ENCODE measurements around the gene PVALEF. TPM values are rescaled to one million over a fixed set of nuclear protein-coding genes. Genes with fewer than 3 reads are reported as not detected.

Gene PVALEF
- total RNA-seq, 2 donors from 2014 or later, result not detected

DNA sequence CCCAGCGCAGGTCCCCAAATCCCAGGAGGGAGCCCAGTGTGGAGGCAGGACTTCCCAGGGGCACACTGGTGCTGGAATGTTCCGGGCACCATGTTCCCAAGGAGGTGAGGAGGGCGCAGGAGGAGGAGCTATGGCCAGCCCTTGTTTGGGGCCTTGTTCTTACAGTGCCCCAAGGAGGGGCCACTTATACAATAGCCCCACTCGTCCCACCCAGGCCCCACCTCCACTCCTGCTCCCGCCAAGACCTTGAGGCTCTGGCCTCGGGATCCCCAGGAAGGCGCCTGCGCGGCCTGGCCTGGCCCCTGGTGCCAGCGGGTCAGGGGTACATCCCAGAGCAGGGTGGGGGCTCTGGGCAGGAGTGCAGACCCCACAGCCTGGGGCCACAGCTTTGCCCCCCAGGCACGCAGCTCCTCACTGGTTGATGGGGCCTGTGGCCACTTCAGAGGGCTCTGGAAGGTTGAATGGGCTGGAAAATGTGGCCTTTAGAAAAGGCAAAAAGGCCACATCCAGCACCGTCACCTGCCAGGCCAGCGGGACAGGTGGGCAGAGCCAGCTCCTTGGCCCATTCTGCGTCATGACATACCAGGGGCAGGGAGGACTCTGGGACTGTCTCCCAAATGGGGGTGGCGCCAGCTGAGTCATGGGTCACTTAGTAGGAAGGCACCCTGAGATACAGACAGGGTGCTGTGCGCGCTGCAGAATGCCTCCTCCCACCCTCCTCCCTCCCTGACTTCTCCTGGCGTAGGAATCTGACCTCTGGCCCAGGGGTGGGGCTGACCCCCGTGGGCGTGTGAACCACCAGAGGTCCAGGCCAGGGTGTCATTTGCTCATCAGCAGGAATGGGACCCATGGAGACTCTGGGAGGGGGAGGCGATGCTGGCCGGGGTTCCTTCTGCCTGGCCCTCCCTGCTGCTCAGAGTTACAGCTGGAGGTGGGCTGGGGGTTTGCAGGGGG lies 32.3 kb upstream of the PVALEF start:
- H3K27me3 ChIP-seq (replicated peaks; ENCODE audit: insufficient read depth), result no peaks in the 10 kb centered on the region
- no peaks in the 10 kb centered on the region for H3K9me3 ChIP-seq
- no peak overlapping the region for H3K4me3 ChIP-seq
- no peaks in the 10 kb centered on the region for H3K4me1 ChIP-seq (replicated peaks)
- intact Hi-C loops (cut with DNase I), result no loop called here
- no peak for TF ChIP-seq POLR2AphosphoS5 (IDR thresholded peaks at IDR 0.05)
- no peak for TF ChIP-seq POLR2A (IDR thresholded peaks at IDR 0.05)
- TF ChIP-seq, protein P1, sequence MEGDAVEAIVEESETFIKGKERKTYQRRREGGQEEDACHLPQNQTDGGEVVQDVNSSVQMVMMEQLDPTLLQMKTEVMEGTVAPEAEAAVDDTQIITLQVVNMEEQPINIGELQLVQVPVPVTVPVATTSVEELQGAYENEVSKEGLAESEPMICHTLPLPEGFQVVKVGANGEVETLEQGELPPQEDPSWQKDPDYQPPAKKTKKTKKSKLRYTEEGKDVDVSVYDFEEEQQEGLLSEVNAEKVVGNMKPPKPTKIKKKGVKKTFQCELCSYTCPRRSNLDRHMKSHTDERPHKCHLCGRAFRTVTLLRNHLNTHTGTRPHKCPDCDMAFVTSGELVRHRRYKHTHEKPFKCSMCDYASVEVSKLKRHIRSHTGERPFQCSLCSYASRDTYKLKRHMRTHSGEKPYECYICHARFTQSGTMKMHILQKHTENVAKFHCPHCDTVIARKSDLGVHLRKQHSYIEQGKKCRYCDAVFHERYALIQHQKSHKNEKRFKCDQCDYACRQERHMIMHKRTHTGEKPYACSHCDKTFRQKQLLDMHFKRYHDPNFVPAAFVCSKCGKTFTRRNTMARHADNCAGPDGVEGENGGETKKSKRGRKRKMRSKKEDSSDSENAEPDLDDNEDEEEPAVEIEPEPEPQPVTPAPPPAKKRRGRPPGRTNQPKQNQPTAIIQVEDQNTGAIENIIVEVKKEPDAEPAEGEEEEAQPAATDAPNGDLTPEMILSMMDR (IDR thresholded peaks at IDR 0.05), result no peak
- no peaks in the 10 kb centered on the region for H3K36me3 ChIP-seq
- H3K27ac ChIP-seq, result no peak overlapping the region
- DNase-seq (ENCODE audit: low spot score), result no peak
- 90% methylated on average over 16 of the region's 22 CpGs for WGBS

DNA sequence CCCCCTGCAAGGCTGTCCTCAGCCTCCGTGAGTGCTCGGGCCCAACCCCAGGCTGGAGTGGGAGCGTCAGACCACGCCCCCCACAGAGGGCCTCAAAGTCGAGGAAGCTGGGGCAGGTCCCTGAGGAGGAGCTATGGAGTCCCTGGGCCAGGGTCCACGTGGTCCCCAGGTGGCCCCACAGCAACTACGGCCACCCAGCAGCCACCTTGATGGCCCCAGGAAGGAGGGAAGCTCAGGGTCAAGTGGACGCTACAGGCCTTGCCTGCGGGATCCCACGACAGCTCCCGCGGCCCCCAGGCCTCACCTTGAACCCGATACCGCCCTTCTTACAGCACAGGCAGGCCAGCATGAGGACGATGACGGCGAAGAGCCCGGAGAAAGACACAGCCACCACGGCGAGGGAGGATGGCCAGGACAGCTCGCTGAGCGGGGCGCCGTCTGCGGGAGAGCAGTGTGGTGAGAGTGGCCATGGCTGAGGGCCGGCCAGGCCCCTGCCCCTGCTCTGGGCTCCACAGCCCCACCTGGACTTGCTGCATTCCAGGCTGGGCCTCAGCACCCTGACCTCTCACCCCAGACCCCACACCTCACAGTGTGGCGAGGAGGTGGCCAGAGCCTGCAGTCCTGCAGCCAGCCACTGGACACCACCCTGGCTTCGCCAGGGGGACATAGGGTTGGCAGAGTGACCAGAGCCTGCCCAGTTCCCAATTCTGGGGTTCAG lies 31.1 kb upstream of the PVALEF start:
- Histone ChIP-seq H3K9me3 (no peaks in the 10 kb centered on the region), H3K4me3 (no peak overlapping the region), H3K4me1 (replicated peaks) (no peaks in the 10 kb centered on the region), H3K27me3 (replicated peaks; ENCODE audit: insufficient read depth) (no peaks in the 10 kb centered on the region), H3K27ac (no peak overlapping the region), H3K36me3 (no peaks in the 10 kb centered on the region)
- intact Hi-C loops (cut with DNase I), result no loop called here
- no peak for DNase-seq (ENCODE audit: low spot score)
- TF ChIP-seq, protein P1 (IDR thresholded peaks at IDR 0.05), result no peak
- WGBS, result 87% methylated on average over 28 of the region's 28 CpGs

DNA sequence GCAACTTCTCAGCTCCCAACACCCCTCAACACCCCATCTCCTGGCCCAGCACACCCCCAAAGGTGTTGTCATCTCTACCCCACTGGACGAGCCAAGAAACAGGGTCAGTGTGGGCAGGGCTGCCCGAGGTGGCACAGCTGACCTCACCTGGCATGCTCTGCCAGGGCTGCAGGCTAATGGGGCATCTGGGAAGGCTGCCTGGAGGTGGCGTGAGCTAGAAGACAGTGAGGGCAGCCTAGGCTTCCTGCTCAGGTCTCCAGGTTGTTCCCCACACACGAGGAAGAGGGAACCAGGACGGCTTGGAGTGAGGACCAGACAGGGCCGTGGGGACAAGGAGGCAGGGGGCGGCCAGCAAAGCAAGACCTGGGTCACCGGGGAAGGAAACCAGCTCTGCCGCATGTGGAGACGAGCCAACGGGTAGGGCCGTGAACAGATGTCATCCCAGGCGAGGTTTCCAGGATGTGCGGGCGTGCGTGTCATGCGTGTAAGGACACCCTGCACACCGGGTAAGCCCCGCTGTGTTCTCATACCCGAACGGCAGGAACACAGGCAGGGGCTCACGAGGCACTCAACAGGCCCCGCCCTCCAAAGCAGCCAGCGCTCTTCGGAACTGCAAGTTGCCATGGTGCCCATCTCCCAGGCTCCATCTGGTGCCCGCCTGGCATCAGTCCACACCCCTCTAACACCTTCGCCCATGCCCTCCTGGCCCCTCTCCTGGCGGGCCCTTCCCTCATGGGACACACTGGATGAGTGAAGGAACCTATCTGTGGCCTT lies 29.6 kb upstream of the PVALEF start:
- intact Hi-C loops (cut with DNase I), result no loop called here
- Histone ChIP-seq H3K36me3 (no peaks in the 10 kb centered on the region), H3K27me3 (replicated peaks; ENCODE audit: insufficient read depth) (no peaks in the 10 kb centered on the region), H3K9me3 (no peaks in the 10 kb centered on the region), H3K4me1 (replicated peaks) (no peaks in the 10 kb centered on the region), H3K4me3 (no peak overlapping the region), H3K27ac (no peak overlapping the region)
- WGBS, result 57% methylated on average over 25 of the region's 28 CpGs
- no peak for DNase-seq (ENCODE audit: low spot score)
- TF ChIP-seq, protein P1 (IDR thresholded peaks at IDR 0.05), result no peak
- TF ChIP-seq POLR2A (IDR thresholded peaks at IDR 0.05) (no peak), POLR2AphosphoS5 (IDR thresholded peaks at IDR 0.05) (no peak)

DNA sequence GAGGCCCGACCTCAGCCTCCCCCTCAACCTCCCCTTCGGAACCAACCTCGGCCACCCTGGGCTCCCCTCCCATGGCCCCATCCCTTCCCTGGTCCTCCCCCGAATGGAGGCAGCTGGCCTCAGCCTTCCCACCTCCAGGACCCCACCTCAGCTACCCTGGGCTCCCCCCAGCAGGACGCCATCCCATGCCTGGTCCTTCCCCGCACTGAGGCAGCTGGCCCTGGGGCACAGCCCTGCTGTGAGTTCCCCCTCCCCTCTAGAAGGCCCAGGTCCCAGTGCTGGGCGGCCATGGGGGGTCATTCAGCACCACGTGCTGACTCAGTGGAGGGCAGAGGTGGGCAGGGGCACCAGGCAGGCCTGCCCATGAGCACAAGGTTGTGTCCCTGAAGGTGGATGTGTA lies 28.9 kb upstream of the PVALEF start:
- intact Hi-C loops (cut with DNase I), result no loop called here
- no peaks in the 10 kb centered on the region for H3K4me1 ChIP-seq (replicated peaks)

More for the DNA sequence above, 28.9 kb upstream of the PVALEF start:
- H3K9me3 ChIP-seq, result no peaks in the 10 kb centered on the region
- TF ChIP-seq POLR2A (IDR thresholded peaks at IDR 0.05), result no peak
- no peak for TF ChIP-seq POLR2AphosphoS5 (IDR thresholded peaks at IDR 0.05)
- TF ChIP-seq, protein P1 (IDR thresholded peaks at IDR 0.05), result no peak
- no peaks in the 10 kb centered on the region for H3K27me3 ChIP-seq (replicated peaks; ENCODE audit: insufficient read depth)
- H3K4me3 ChIP-seq, result no peak overlapping the region
- H3K27ac ChIP-seq, result no peak overlapping the region
- 87% methylated on average over 8 of the region's 8 CpGs for WGBS
- no peaks in the 10 kb centered on the region for H3K36me3 ChIP-seq
- DNase-seq (ENCODE audit: low spot score), result no peak

Data from prostate gland (tissue), 2 donors.